DOHH2 (cell line): ENCODE measurements around the gene PEX1.
A peak's percentile ranks its signal among the peaks of the same experiment; 100 is the strongest.
"Not testable (repeated sequence)": the region's sequence is repeated elsewhere in the genome, so short reads cannot be mapped to it uniquely, and the experiment has no call there.

Experiments
- H3F3A ChIP-seq: fragments of 200-600 bp; sonication (generic), shearing (Covaris generic); 2 replicates; pipeline ENCODE4 v1.6.0; 2016; ENCODE audit warnings: antibody characterized with exemption, mild to moderate bottlenecking; ENCODE audit not compliant: control insufficient read depth, insufficient read depth
- H3K27ac ChIP-seq: fragments of 200-600 bp; sonication (generic); 2 replicates; pipeline ENCODE4 v1.5.1; 2014; ENCODE audit warnings: low read depth, mild to moderate bottlenecking, low read length, moderate library complexity
- H3K27me3 ChIP-seq: fragments of 200-600 bp; sonication (generic); 2 replicates; pipeline ENCODE4 v1.6.1; 2014; ENCODE audit warnings: mild to moderate bottlenecking, low read length, mixed read lengths; ENCODE audit not compliant: control insufficient read depth
- H3K36me3 ChIP-seq: fragments of 200-600 bp; sonication (generic); 2 replicates; pipeline ENCODE4 v1.6.1; 2014; ENCODE audit warnings: mild to moderate bottlenecking, low read length, moderate library complexity, mixed read lengths; ENCODE audit not compliant: control insufficient read depth
- H3K4me1 ChIP-seq: fragments of 200-600 bp; sonication (generic); 2 replicates; pipeline ENCODE4 v1.6.1; 2014; ENCODE audit warnings: mild to moderate bottlenecking, low read length, mixed read lengths; ENCODE audit not compliant: control insufficient read depth
- H3K4me2 ChIP-seq: fragments of 200-600 bp; sonication (generic); 2 replicates; pipeline ENCODE4 v1.6.0; 2014; ENCODE audit warnings: mild to moderate bottlenecking, low read length, moderate library complexity
- H3K4me3 ChIP-seq: fragments of 200-600 bp; sonication (generic); 2 replicates; pipeline ENCODE4 v1.5.1; 2014; ENCODE audit warnings: mild to moderate bottlenecking, low read length, mixed read lengths
- H3K79me2 ChIP-seq: fragments of 200-600 bp; sonication (generic); 2 replicates; pipeline ENCODE4 v1.6.1; 2014; ENCODE audit warnings: mild to moderate bottlenecking, low read length, mixed read lengths; ENCODE audit not compliant: control insufficient read depth
- H3K9me2 ChIP-seq: fragments of 200-600 bp; sonication (generic); replicated peaks from 2 replicates; pipeline ENCODE4 v1.6.1; 2014; ENCODE audit warnings: mild to moderate bottlenecking, low read length, mixed read lengths; ENCODE audit not compliant: control insufficient read depth
- H3K9me3 ChIP-seq: fragments of 200-600 bp; sonication (generic); 2 replicates; pipeline ENCODE4 v1.6.1; 2014; ENCODE audit warnings: antibody characterized with exemption, low read length, mixed read lengths; ENCODE audit not compliant: control insufficient read depth, insufficient read depth
- H4K20me1 ChIP-seq: fragments of 200-600 bp; sonication (generic); 2 replicates; pipeline ENCODE4 v1.6.0; 2014; ENCODE audit warnings: low read depth, mild to moderate bottlenecking, antibody characterized with exemption, low read length, moderate library complexity; ENCODE audit not compliant: control insufficient read depth, insufficient read depth
- CTCF ChIP-seq: fragments of 200-600 bp; sonication (generic); IDR thresholded peaks from one replicate; pipeline ENCODE4 v1.5.1; 2014; ENCODE audit warnings: antibody characterized with exemption, mild to moderate bottlenecking, low read depth, low read length; ENCODE audit not compliant: poor library complexity, severe bottlenecking
- EZH2phosphoT487 ChIP-seq: fragments of 200-600 bp; sonication (generic); IDR thresholded peaks from 2 replicates; pipeline ENCODE4 v1.6.1; 2017; ENCODE audit warnings: borderline replicate concordance, mild to moderate bottlenecking, antibody characterized with exemption, low read length, moderate library complexity, mixed read lengths

PEX1 gene

DNA sequence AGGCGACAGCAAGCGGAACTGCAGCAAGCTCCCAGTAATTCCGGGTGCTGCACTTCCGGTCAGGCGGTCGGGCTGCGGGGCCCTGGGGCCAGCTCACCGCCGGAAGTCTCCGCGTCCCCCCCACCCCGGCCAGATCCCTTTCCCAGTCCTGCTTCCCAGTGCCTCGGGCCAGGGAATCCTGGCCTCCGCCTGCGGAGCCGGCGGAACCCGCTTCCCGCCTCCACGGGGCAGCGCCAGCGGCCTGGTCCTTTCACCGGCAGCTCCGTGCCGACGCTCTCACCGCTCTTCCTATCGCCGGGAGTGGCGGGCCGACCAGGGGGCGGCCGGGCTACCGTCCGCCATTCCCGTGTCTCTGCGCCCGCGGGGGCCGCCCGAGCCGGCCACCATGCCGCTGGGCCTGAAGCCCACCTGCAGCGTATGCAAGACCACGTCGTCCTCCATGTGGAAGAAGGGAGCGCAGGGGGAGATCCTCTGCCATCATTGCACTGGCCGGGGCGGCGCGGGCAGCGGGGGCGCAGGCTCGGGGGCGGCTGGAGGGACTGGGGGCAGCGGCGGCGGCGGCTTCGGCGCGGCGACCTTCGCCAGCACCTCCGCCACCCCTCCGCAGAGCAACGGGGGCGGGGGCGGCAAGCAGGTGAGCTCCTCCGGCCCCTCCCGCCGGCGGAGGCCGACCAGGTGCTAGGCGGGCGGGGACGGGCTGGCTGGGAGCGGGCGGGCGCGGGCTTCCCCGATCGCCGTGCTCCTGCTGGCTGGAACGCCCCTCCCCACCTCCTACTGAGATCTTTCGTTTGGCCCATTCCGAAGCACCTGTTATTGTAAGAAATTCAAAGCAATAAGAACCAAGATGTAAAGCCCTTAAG is 80.7 kb downstream of the PEX1 start, which contains the start of gene GATAD1:
GATAD1 (plus strand) TSS at position 138 of the 860 bp plus-strand sequence; CDS start at position 386, 248 bp downstream.
- H3K36me3 ChIP-seq = peaks cover 37% of the 10 kb centered on the region
- peak within 1 kb of the TSS; percentile 67 for H3K27ac ChIP-seq
- TF ChIP-seq CTCF (peak; percentile 94), EZH2phosphoT487 (no peak)
- peak within 1 kb of the TSS; percentile 93 for H3K4me3 ChIP-seq
- H3K4me2 ChIP-seq = peak within 1 kb of the TSS; percentile 71
- H3F3A ChIP-seq = peaks cover 2% of the 10 kb centered on the region; the same call in 1 of the 2 replicates
- H3K9me3 ChIP-seq = no peaks in the 10 kb centered on the region
- H3K4me1 ChIP-seq = peaks cover 17% of the 10 kb centered on the region
- H3K9me2 ChIP-seq = no peaks in the 10 kb centered on the region
- H3K79me2 ChIP-seq = peaks cover 5% of the 10 kb centered on the region; the same call in 1 of the 2 replicates
- H4K20me1 ChIP-seq = no peaks in the 10 kb centered on the region
- no peaks in the 10 kb centered on the region for H3K27me3 ChIP-seq

- peak overlapping the region; percentile 71 for H3K4me2 ChIP-seq
- peak overlapping the region; percentile 93 for H3K4me3 ChIP-seq
Observed at GRCh38 chr7:92446869-92447344, 81.4 kb downstream of the PEX1 start.

DNA sequence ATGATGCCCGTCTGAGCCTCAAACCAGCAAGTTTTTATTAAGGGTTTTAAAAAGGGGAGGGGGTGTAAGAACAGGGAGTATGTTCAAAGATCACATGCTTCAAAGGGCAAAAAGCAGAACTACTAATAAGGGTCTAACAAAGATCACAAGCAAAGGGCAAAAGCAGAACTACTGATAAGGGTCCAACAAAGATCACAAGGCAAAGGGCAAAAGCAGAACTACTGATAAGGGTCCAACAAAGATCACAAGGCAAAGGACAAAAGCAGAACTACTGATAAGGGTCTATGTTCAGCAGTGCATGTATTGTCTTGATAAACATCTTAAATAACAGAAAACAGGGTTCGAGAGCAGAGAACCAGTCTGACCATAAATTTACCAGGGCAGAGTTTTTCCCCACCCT is 85.6 kb downstream of the PEX1 start:
- H3F3A ChIP-seq, H3K36me3 ChIP-seq, H3K27ac ChIP-seq, H3K9me2 ChIP-seq, H3K4me3 ChIP-seq, H3K4me1 ChIP-seq, H3K9me3 ChIP-seq, H3K4me2 ChIP-seq, H4K20me1 ChIP-seq, H3K79me2 ChIP-seq: not testable (repeated sequence)
- peaks cover 17% of the 10 kb centered on the region for H3K27me3 ChIP-seq

More at GRCh38 chr7:92446869-92447344, 81.4 kb downstream of the PEX1 start:
- Histone ChIP-seq H3K79me2 (peaks cover 5% of the 10 kb centered on the region; the same call in 1 of the 2 replicates), H3K27ac (peak overlapping the region; percentile 67), H3K4me1 (peaks cover 17% of the 10 kb centered on the region), H4K20me1 (no peaks in the 10 kb centered on the region), H3K9me2 (no peaks in the 10 kb centered on the region), H3K9me3 (no peaks in the 10 kb centered on the region), H3F3A (peaks cover 2% of the 10 kb centered on the region; the same call in 1 of the 2 replicates), H3K36me3 (peaks cover 31% of the 10 kb centered on the region), H3K27me3 (no peaks in the 10 kb centered on the region)
- TF ChIP-seq EZH2phosphoT487 (no peak), CTCF (no peak)

- no peak for TF ChIP-seq CTCF
- TF ChIP-seq EZH2phosphoT487 = no peak
- no peaks in the 10 kb centered on the region for H3K4me1 ChIP-seq
- H3K4me2 ChIP-seq = no peak overlapping the region
- no peaks in the 10 kb centered on the region for H3F3A ChIP-seq
- no peaks in the 10 kb centered on the region for H3K9me2 ChIP-seq
- H3K4me3 ChIP-seq = no peak overlapping the region
- no peak overlapping the region for H3K27ac ChIP-seq
- H4K20me1 ChIP-seq = no peaks in the 10 kb centered on the region
- no peaks in the 10 kb centered on the region for H3K79me2 ChIP-seq
- H3K36me3 ChIP-seq = no peaks in the 10 kb centered on the region
- H3K27me3 ChIP-seq = peaks cover 17% of the 10 kb centered on the region
- H3K9me3 ChIP-seq = no peaks in the 10 kb centered on the region
Observed at GRCh38 chr7:92437956-92438491, 90.3 kb downstream of the PEX1 start.
